ENCODE data around the gene XKR3. TPM values are rescaled to one million over a fixed set of nuclear protein-coding genes. Genes with fewer than 3 reads are reported as not detected.

Gene XKR3
- total RNA-seq, 1 donor from 2014 or later, result not detected

GRCh38 chr22:16819249-16819648 is 6.0 kb downstream of the XKR3 start:
- Histone ChIP-seq H3K27ac (ENCODE audit: low read depth, low read length) (no peak overlapping the region), H3K4me3 (ENCODE audit: insufficient read depth, low read depth, low read length) (no peak overlapping the region), H3K4me1 (ENCODE audit: insufficient read depth, low read length) (no peaks in the 10 kb centered on the region), H3K27me3 (ENCODE audit: insufficient read depth, low read length) (no peaks in the 10 kb centered on the region), H3K9me3 (ENCODE audit: insufficient read depth, low read depth, low read length) (peaks cover 4% of the 10 kb centered on the region), H3K79me2 (ENCODE audit: insufficient read depth, low read length) (no peaks in the 10 kb centered on the region), H3K36me3 (ENCODE audit: insufficient read depth, low read length) (no peaks in the 10 kb centered on the region), H4K20me1 (ENCODE audit: insufficient read depth, low read length) (no peaks in the 10 kb centered on the region), H2AFZ (ENCODE audit: low read depth, low read length) (no peak overlapping the region), H3K4me2 (ENCODE audit: low read length) (no peak overlapping the region), H3K9ac (ENCODE audit: low read length) (no peak overlapping the region)
- no peaks in the 10 kb centered on the region for H3K4me1 Mint-ChIP-seq (ENCODE audit: low read depth, unreplicated experiment)
- H3K9me3 Mint-ChIP-seq (ENCODE audit: unreplicated experiment), result no peaks in the 10 kb centered on the region
- no peak overlapping the region for H3K27ac Mint-ChIP-seq (ENCODE audit: unreplicated experiment)
- FAIRE-seq (no peak), DNase-seq (ENCODE audit: low read depth) (no peak)
- H3K27me3 Mint-ChIP-seq (ENCODE audit: low read depth, unreplicated experiment), result no peaks in the 10 kb centered on the region
- H3K36me3 Mint-ChIP-seq (ENCODE audit: low read depth, unreplicated experiment), result no peaks in the 10 kb centered on the region
- no peak for TF ChIP-seq EZH2 (IDR thresholded peaks at IDR 0.05; ENCODE audit: insufficient read depth, low read length)
- TF ChIP-seq, protein P1, sequence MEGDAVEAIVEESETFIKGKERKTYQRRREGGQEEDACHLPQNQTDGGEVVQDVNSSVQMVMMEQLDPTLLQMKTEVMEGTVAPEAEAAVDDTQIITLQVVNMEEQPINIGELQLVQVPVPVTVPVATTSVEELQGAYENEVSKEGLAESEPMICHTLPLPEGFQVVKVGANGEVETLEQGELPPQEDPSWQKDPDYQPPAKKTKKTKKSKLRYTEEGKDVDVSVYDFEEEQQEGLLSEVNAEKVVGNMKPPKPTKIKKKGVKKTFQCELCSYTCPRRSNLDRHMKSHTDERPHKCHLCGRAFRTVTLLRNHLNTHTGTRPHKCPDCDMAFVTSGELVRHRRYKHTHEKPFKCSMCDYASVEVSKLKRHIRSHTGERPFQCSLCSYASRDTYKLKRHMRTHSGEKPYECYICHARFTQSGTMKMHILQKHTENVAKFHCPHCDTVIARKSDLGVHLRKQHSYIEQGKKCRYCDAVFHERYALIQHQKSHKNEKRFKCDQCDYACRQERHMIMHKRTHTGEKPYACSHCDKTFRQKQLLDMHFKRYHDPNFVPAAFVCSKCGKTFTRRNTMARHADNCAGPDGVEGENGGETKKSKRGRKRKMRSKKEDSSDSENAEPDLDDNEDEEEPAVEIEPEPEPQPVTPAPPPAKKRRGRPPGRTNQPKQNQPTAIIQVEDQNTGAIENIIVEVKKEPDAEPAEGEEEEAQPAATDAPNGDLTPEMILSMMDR (IDR thresholded peaks at IDR 0.05; ENCODE audit: insufficient read depth, low read depth, low read length), result no peak
- no peak overlapping the region for H3K4me3 Mint-ChIP-seq (ENCODE audit: unreplicated experiment)

GRCh38 chr22:16818538-16818937 is 6.7 kb downstream of the XKR3 start:
- H2AFZ ChIP-seq (ENCODE audit: low read depth, low read length), result no peak overlapping the region
- Mint-ChIP-seq H3K27ac (ENCODE audit: unreplicated experiment) (no peak overlapping the region), H3K4me3 (ENCODE audit: unreplicated experiment) (no peak overlapping the region), H3K9me3 (ENCODE audit: unreplicated experiment) (no peaks in the 10 kb centered on the region), H3K36me3 (ENCODE audit: low read depth, unreplicated experiment) (no peaks in the 10 kb centered on the region), H3K27me3 (ENCODE audit: low read depth, unreplicated experiment) (no peaks in the 10 kb centered on the region), H3K4me1 (ENCODE audit: low read depth, unreplicated experiment) (no peaks in the 10 kb centered on the region)
- peaks cover 4% of the 10 kb centered on the region for H3K9me3 ChIP-seq (ENCODE audit: insufficient read depth, low read depth, low read length)
- H3K27me3 ChIP-seq (ENCODE audit: insufficient read depth, low read length), result no peaks in the 10 kb centered on the region
- FAIRE-seq (no peak), DNase-seq (ENCODE audit: low read depth) (no peak)
- H3K79me2 ChIP-seq (ENCODE audit: insufficient read depth, low read length), result no peaks in the 10 kb centered on the region
- H3K9ac ChIP-seq (ENCODE audit: low read length), result no peak overlapping the region
- H3K4me3 ChIP-seq (ENCODE audit: insufficient read depth, low read depth, low read length), result no peak overlapping the region
- H3K4me1 ChIP-seq (ENCODE audit: insufficient read depth, low read length), result no peaks in the 10 kb centered on the region
- no peak overlapping the region for H3K27ac ChIP-seq (ENCODE audit: low read depth, low read length)
- no peaks in the 10 kb centered on the region for H3K36me3 ChIP-seq (ENCODE audit: insufficient read depth, low read length)
- no peak for TF ChIP-seq EZH2 (IDR thresholded peaks at IDR 0.05; ENCODE audit: insufficient read depth, low read length)
- TF ChIP-seq, protein P1 (IDR thresholded peaks at IDR 0.05; ENCODE audit: insufficient read depth, low read depth, low read length), result no peak
- H3K4me2 ChIP-seq (ENCODE audit: low read length), result no peak overlapping the region
- no peaks in the 10 kb centered on the region for H4K20me1 ChIP-seq (ENCODE audit: insufficient read depth, low read length)

- DNase-seq (ENCODE audit: low read depth) (no peak), FAIRE-seq (no peak)
- no peaks in the 10 kb centered on the region for H3K79me2 ChIP-seq (ENCODE audit: insufficient read depth, low read length)
- no peaks in the 10 kb centered on the region for H4K20me1 ChIP-seq (ENCODE audit: insufficient read depth, low read length)
- no peaks in the 10 kb centered on the region for H3K9me3 Mint-ChIP-seq (ENCODE audit: unreplicated experiment)
- H3K27me3 Mint-ChIP-seq (ENCODE audit: low read depth, unreplicated experiment), result no peaks in the 10 kb centered on the region
- H3K9ac ChIP-seq (ENCODE audit: low read length), result no peak overlapping the region
- no peak overlapping the region for H2AFZ ChIP-seq (ENCODE audit: low read depth, low read length)
- H3K27ac ChIP-seq (ENCODE audit: low read depth, low read length), result no peak overlapping the region
- no peak overlapping the region for H3K4me3 ChIP-seq (ENCODE audit: insufficient read depth, low read depth, low read length)
- H3K4me1 Mint-ChIP-seq (ENCODE audit: low read depth, unreplicated experiment), result no peaks in the 10 kb centered on the region
- no peak overlapping the region for H3K27ac Mint-ChIP-seq (ENCODE audit: unreplicated experiment)
- H3K36me3 ChIP-seq (ENCODE audit: insufficient read depth, low read length), result no peaks in the 10 kb centered on the region
- TF ChIP-seq EZH2 (IDR thresholded peaks at IDR 0.05; ENCODE audit: insufficient read depth, low read length), result no peak
- TF ChIP-seq, protein P1 (IDR thresholded peaks at IDR 0.05; ENCODE audit: insufficient read depth, low read depth, low read length), result no peak
- H3K9me3 ChIP-seq (ENCODE audit: insufficient read depth, low read depth, low read length), result no peaks in the 10 kb centered on the region
- no peak overlapping the region for H3K4me2 ChIP-seq (ENCODE audit: low read length)
- H3K27me3 ChIP-seq (ENCODE audit: insufficient read depth, low read length), result no peaks in the 10 kb centered on the region
- no peak overlapping the region for H3K4me3 Mint-ChIP-seq (ENCODE audit: unreplicated experiment)
- no peaks in the 10 kb centered on the region for H3K4me1 ChIP-seq (ENCODE audit: insufficient read depth, low read length)
- no peaks in the 10 kb centered on the region for H3K36me3 Mint-ChIP-seq (ENCODE audit: low read depth, unreplicated experiment)
Measured at GRCh38 chr22:16815073-16815472, 10.1 kb downstream of the XKR3 start.
